ENCODE data around the gene TPGS2. TPM values are rescaled to one million over a fixed set of nuclear protein-coding genes. Genes with fewer than 3 reads are reported as not detected.

The TPGS2 gene
- total RNA-seq, 1 experiment from 2014 or later, result 160 TPM

- DNase-seq, result peak; percentile 26
- BruUV-seq (replicated peaks), result no TSS peak
- CTCF ChIA-PET, result no interaction called here
- Mint-ChIP-seq H3K9me3 (ENCODE audit: low read depth, unreplicated experiment) (no peaks in the 10 kb centered on the region), H3K27ac (ENCODE audit: unreplicated experiment) (no peak overlapping the region), H3K27me3 (ENCODE audit: unreplicated experiment) (no peaks in the 10 kb centered on the region), H3K36me3 (ENCODE audit: insufficient read depth, unreplicated experiment) (peaks cover 15% of the 10 kb centered on the region), H3K4me1 (ENCODE audit: low read depth, unreplicated experiment) (no peaks in the 10 kb centered on the region), H3K4me3 (ENCODE audit: low read depth, unreplicated experiment) (no peak overlapping the region)
- peak; percentile 64 for TF ChIP-seq CTCF (IDR thresholded peaks at IDR 0.05; ENCODE audit: unreplicated experiment)
- intact Hi-C loops (cut with micrococcal nuclease; ENCODE audit: unreplicated experiment), result loop anchor here (1.0 kb wide), 1 partner anchor 121 kb away; no protein-coding TSS in a partner anchor
These were observed 19.0 kb downstream of the TPGS2 start for GRCh38 chr18:36809590-36810381.

GRCh38 chr18:36808681-36809080 lies 20.1 kb downstream of the TPGS2 start:
- CTCF ChIA-PET, result no interaction called here
- no TSS peak for BruUV-seq (replicated peaks)
- peaks cover 19% of the 10 kb centered on the region for H3K36me3 Mint-ChIP-seq (ENCODE audit: insufficient read depth, unreplicated experiment)
- H3K27me3 Mint-ChIP-seq (ENCODE audit: unreplicated experiment), result no peaks in the 10 kb centered on the region
- no peak overlapping the region for H3K4me3 Mint-ChIP-seq (ENCODE audit: low read depth, unreplicated experiment)
- H3K9me3 Mint-ChIP-seq (ENCODE audit: low read depth, unreplicated experiment), result no peaks in the 10 kb centered on the region
- intact Hi-C loops (cut with micrococcal nuclease; ENCODE audit: unreplicated experiment), result loop anchor here (1.0 kb wide), 1 partner anchor 120 kb away; no protein-coding TSS in a partner anchor
- no peak for DNase-seq
- no peaks in the 10 kb centered on the region for H3K4me1 Mint-ChIP-seq (ENCODE audit: low read depth, unreplicated experiment)
- no peak overlapping the region for H3K27ac Mint-ChIP-seq (ENCODE audit: unreplicated experiment)
- no peak for TF ChIP-seq CTCF (IDR thresholded peaks at IDR 0.05; ENCODE audit: unreplicated experiment)

DNA sequence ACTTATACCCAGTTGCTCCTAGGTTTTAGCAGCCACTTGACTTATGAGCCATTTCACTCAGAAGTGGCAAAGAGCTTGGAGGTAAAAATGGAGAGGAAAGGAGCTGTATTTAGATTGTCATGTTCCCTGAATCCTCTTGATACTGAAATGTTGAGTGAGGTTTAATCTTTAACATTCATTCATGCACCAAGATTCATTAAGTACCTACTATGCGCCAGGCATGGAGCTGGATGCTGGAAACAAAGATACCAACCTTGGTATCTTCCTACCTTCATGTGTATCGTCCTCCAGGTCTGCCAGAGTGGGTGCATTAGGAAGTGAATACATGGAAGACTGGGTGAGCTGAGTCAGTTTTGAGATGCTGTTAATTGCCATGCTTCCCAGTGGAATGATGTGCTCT lies 23.7 kb downstream of the TPGS2 start:
- no peak for TF ChIP-seq CTCF (IDR thresholded peaks at IDR 0.05; ENCODE audit: unreplicated experiment)
- CTCF ChIA-PET, result no interaction called here
- Mint-ChIP-seq H3K27me3 (ENCODE audit: unreplicated experiment) (no peaks in the 10 kb centered on the region), H3K27ac (ENCODE audit: unreplicated experiment) (no peak overlapping the region), H3K9me3 (ENCODE audit: low read depth, unreplicated experiment) (no peaks in the 10 kb centered on the region), H3K4me1 (ENCODE audit: low read depth, unreplicated experiment) (no peaks in the 10 kb centered on the region), H3K4me3 (ENCODE audit: low read depth, unreplicated experiment) (no peak overlapping the region), H3K36me3 (ENCODE audit: insufficient read depth, unreplicated experiment) (peaks cover 28% of the 10 kb centered on the region)
- BruUV-seq (replicated peaks), result no TSS peak
- intact Hi-C loops (cut with micrococcal nuclease; ENCODE audit: unreplicated experiment), result no loop called here
- DNase-seq, result no peak

GRCh38 chr18:36798738-36799473 lies 29.9 kb downstream of the TPGS2 start:
- intact Hi-C loops (cut with micrococcal nuclease; ENCODE audit: unreplicated experiment), result no loop called here
- no peaks in the 10 kb centered on the region for H3K4me1 Mint-ChIP-seq (ENCODE audit: low read depth, unreplicated experiment)
- no peak for DNase-seq
- H3K27me3 Mint-ChIP-seq (ENCODE audit: unreplicated experiment), result no peaks in the 10 kb centered on the region
- no peak for TF ChIP-seq CTCF (IDR thresholded peaks at IDR 0.05; ENCODE audit: unreplicated experiment)
- no peak overlapping the region for H3K4me3 Mint-ChIP-seq (ENCODE audit: low read depth, unreplicated experiment)
- H3K36me3 Mint-ChIP-seq (ENCODE audit: insufficient read depth, unreplicated experiment), result peaks cover 14% of the 10 kb centered on the region
- CTCF ChIA-PET, result no interaction called here
- no TSS peak for BruUV-seq (replicated peaks)
- H3K9me3 Mint-ChIP-seq (ENCODE audit: low read depth, unreplicated experiment), result no peaks in the 10 kb centered on the region
- no peak overlapping the region for H3K27ac Mint-ChIP-seq (ENCODE audit: unreplicated experiment)
